NCI-H2081 treated with DMSO at 0.1 percent for 48 hours (cell line): ENCODE results near the gene SLX4IP.

Source experiments
- DNase-seq: peaks from one replicate; lab custom pipeline; 2025; lab: John Stamatoyannopoulos, UW

SLX4IP gene

GRCh38 chr20:10635476-10636208, 200.5 kb downstream of the SLX4IP start:
- DNase-seq, result no peak

GRCh38 chr20:10636326-10636818, 201.3 kb downstream of the SLX4IP start:
- DNase-seq, result no peak

- no peak for DNase-seq
Observed at GRCh38 chr20:10637031-10637559, 202.0 kb downstream of the SLX4IP start.

GRCh38 chr20:10637563-10637962, 202.5 kb downstream of the SLX4IP start:
- DNase-seq, result no peak

- no peak for DNase-seq
Observed at GRCh38 chr20:10639077-10639736, 204.1 kb downstream of the SLX4IP start.

GRCh38 chr20:10639737-10640556, 204.8 kb downstream of the SLX4IP start:
- no peak for DNase-seq

- DNase-seq, result no peak
Observed at GRCh38 chr20:10640897-10641296, 205.8 kb downstream of the SLX4IP start.

GRCh38 chr20:10641467-10641866, 206.4 kb downstream of the SLX4IP start:
- DNase-seq, result no peak

GRCh38 chr20:10641893-10642292, 206.8 kb downstream of the SLX4IP start:
- DNase-seq, result no peak

- DNase-seq, result no peak
Observed at GRCh38 chr20:10642856-10643559, 207.9 kb downstream of the SLX4IP start.

GRCh38 chr20:10643560-10643873, 208.4 kb downstream of the SLX4IP start:
- DNase-seq, result no peak

GRCh38 chr20:10644458-10645204, 209.5 kb downstream of the SLX4IP start:
- DNase-seq, result no peak

GRCh38 chr20:10645205-10645570, 210.1 kb downstream of the SLX4IP start:
- DNase-seq, result no peak

GRCh38 chr20:10646006-10646405, 210.9 kb downstream of the SLX4IP start:
- no peak for DNase-seq

- DNase-seq, result no peak
Observed at GRCh38 chr20:10646886-10647420, 211.8 kb downstream of the SLX4IP start.

- DNase-seq, result no peak
Observed at GRCh38 chr20:10647471-10647870, 212.4 kb downstream of the SLX4IP start.

- no peak for DNase-seq
Observed at GRCh38 chr20:10647909-10648308, 212.8 kb downstream of the SLX4IP start.

- no peak for DNase-seq
Observed at GRCh38 chr20:10648651-10649050, 213.5 kb downstream of the SLX4IP start.

- DNase-seq, result no peak
Observed at GRCh38 chr20:10649080-10649796, 214.1 kb downstream of the SLX4IP start.

GRCh38 chr20:10649797-10650160, 214.7 kb downstream of the SLX4IP start:
- DNase-seq, result no peak
